Suprapubic skin (tissue), 3 donors: Measurements from ENCODE around the gene HAUS7.

Experiments
- CTCF ChIP-seq, 2 donors: fragments of 200-600 bp in 1 of 2; fragments of 450-650 bp in 1 of 2; sonication (generic) in 1 of 2; IDR thresholded peaks; one replicate each; pipeline ENCODE4 v1.5.1; 2016 to 2019; ENCODE audit warnings: antibody characterized with exemption in 2 of 2, mild to moderate bottlenecking in 1 of 2, moderate library complexity in 1 of 2
- POLR2AphosphoS5 ChIP-seq, 3 donors: sonication (generic); formaldehyde crosslinking; IDR thresholded peaks; one replicate each; pipeline ENCODE4 v1.6.1; 2017; ENCODE audit warnings: antibody characterized with exemption in 3 of 3

GRCh38 chrX:153434801-153435200, 35.6 kb downstream of the HAUS7 start:
- TF ChIP-seq CTCF (IDR thresholded peaks at IDR 0.05) (no peak), POLR2AphosphoS5 (IDR thresholded peaks at IDR 0.05) (no peak)
